Neuron (in vitro differentiated cells): Measurements from ENCODE around the gene PRDM15.

Source experiments
- H2AFZ ChIP-seq: one replicate; pipeline ENCODE4 v1.6.1; 2013; ENCODE audit warnings: low read depth, mild to moderate bottlenecking, inconsistent platforms, low read length, moderate library complexity
- H3K27me3 ChIP-seq: one replicate; pipeline ENCODE4 v1.6.1; 2013; ENCODE audit warnings: low read length; ENCODE audit not compliant: insufficient read depth
- H3K36me3 ChIP-seq: one replicate; pipeline ENCODE4 v1.6.1; 2013; ENCODE audit warnings: low read length; ENCODE audit not compliant: insufficient read depth
- H3K4me1 ChIP-seq: one replicate; pipeline ENCODE4 v1.6.1; 2013; ENCODE audit warnings: low read length; ENCODE audit not compliant: insufficient read depth
- H3K4me3 ChIP-seq: 2 replicates; pipeline ENCODE4 v1.5.1; 2013; ENCODE audit warnings: mild to moderate bottlenecking, low read length, moderate library complexity
- H3K9me3 ChIP-seq: one replicate; pipeline ENCODE4 v1.6.1; 2013; ENCODE audit warnings: low read length

The PRDM15 gene

DNA sequence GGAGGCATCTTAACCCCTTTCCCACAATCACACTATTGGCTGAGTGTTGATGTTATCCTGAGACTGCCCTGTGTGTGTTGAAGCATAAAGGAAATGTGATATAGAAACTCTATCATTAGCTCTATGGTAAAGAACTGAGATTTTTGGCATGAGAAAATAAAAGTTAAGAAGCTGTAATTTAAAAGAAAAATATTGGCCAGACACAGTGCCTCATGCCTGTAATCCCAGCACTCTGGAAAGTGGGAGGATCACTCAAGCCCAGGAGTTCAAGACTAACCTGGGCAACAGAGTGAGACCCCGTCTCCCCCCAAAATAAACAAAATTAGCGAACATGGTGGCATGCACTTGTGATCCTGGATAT lies 98.1 kb downstream of the PRDM15 start:
- Histone ChIP-seq H2AFZ (no peak overlapping the region), H3K4me1 (no peaks in the 10 kb centered on the region), H3K27me3 (no peaks in the 10 kb centered on the region), H3K4me3 (no peak overlapping the region), H3K9me3 (no peaks in the 10 kb centered on the region), H3K36me3 (no peaks in the 10 kb centered on the region)

DNA sequence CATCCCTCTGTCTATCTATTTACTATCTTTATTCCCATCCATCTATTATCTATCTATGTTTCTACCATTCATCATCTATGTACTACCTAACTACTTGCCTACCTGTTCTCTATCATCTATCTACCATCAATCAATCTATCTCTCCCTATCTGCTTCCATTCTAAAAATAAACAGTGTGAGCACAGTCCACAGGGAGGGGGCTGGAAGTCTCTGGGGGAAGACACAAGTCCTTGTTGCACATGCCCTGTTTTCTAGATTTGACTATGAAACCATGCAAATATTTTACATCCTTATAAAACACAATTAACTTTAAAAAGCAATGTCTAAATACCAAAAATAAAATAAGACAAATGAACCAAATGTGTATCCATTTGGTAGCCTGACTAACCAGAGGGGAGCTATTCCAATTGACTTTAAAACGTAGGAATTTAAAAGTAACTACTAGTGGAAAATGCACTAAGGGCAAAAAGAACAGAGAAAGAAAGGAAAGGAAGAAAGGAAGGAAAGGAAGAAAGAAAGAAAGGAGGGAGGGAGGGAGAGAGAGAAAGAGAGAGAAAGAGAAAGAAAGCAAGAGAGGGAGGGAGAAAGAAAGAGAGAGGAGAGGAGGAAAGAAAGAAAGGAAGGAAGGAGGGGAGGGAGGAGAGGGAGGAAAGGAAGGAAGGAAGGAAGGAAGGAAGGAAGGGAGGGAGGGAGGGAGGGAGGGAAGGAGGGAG lies 98.7 kb downstream of the PRDM15 start:
- Histone ChIP-seq H3K27me3 (peaks cover 3% of the 10 kb centered on the region), H3K4me3 (no peak overlapping the region), H3K36me3 (no peaks in the 10 kb centered on the region), H2AFZ (no peak overlapping the region), H3K4me1 (no peaks in the 10 kb centered on the region), H3K9me3 (no peaks in the 10 kb centered on the region)

- Histone ChIP-seq H3K9me3 (no peaks in the 10 kb centered on the region), H3K4me1 (no peaks in the 10 kb centered on the region), H3K36me3 (no peaks in the 10 kb centered on the region), H3K27me3 (peaks cover 11% of the 10 kb centered on the region), H2AFZ (no peak overlapping the region), H3K4me3 (no peak overlapping the region)
These were observed 99.5 kb downstream of the PRDM15 start for GRCh38 chr21:41779659-41780058.

GRCh38 chr21:41778930-41779600 lies 100.1 kb downstream of the PRDM15 start:
- H2AFZ ChIP-seq, result no peak overlapping the region
- H3K4me3 ChIP-seq, result no peak overlapping the region
- H3K27me3 ChIP-seq, result peaks cover 12% of the 10 kb centered on the region
- H3K9me3 ChIP-seq, result no peaks in the 10 kb centered on the region
- H3K4me1 ChIP-seq, result no peaks in the 10 kb centered on the region
- H3K36me3 ChIP-seq, result no peaks in the 10 kb centered on the region

DNA sequence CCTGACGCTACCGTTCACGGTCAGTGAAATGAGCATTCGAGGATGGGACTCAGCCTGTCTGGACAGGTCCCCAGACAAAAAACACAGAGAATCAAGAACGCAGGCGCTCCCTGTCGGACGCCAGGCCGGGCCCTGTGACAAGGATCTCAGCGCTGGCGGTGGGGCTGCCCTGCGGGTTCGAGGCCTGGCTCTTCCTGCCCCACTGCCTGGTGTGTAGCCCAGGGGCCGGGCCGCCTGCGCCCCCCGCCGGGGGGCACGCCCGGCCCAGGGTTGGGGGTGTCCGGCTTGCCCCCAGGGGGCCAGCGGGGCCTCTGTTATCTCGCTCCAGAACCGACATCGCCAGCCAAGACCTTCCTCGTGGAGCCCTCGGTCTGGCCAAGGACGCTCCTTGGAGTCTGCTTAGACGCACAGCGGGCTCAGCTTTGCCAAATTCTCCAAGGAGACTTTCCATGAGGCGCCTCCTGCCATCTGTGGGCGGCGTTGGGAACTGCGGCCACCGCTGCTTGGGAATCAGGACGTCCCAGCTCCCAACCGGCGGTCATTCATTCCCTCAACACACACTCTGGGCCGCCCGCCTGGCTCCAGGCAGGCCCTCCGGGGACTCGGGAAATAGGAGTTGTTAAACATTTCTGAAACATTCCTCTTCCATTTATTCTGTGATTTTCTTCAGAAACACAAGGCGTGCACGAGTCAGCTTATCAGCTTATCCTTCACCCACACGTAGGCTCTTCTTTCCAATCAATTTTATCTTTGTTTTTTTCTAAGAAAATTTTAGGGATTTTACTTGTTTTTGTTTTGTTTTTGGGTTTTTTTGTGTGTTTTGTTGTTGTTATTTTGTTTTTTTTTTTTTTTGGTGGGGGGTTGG lies 101.0 kb downstream of the PRDM15 start:
- Histone ChIP-seq H3K4me1 (no peaks in the 10 kb centered on the region), H3K4me3 (no peak overlapping the region), H3K27me3 (peaks cover 12% of the 10 kb centered on the region), H2AFZ (no peak overlapping the region), H3K9me3 (no peaks in the 10 kb centered on the region), H3K36me3 (no peaks in the 10 kb centered on the region)

DNA sequence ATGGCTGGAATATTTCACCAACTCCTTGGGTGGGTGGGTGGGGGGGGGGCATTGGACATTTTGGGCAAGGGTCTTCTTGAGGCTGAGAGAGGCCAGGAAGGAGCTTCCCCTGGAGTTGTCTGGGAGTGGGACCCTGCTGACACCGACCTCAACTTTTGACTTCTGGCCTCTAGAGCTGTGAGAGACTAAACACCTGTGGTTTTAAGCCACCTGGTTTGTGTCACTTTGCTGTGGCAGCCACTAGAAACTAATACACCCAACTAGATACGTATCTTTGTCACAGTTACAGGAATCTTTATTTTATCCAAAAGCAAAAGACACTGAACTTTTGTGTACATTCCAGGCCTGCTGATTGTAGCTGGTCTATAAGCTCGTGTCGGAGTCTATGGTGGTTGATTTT lies 102.4 kb downstream of the PRDM15 start:
- Histone ChIP-seq H3K4me1 (no peaks in the 10 kb centered on the region), H2AFZ (no peak overlapping the region), H3K36me3 (no peaks in the 10 kb centered on the region), H3K27me3 (peaks cover 17% of the 10 kb centered on the region), H3K4me3 (no peak overlapping the region), H3K9me3 (no peaks in the 10 kb centered on the region)

GRCh38 chr21:41775149-41775472 lies 104.0 kb downstream of the PRDM15 start:
- H3K27me3 ChIP-seq, result peaks cover 34% of the 10 kb centered on the region
- no peaks in the 10 kb centered on the region for H3K36me3 ChIP-seq
- no peaks in the 10 kb centered on the region for H3K4me1 ChIP-seq
- H2AFZ ChIP-seq, result no peak overlapping the region
- H3K9me3 ChIP-seq, result no peaks in the 10 kb centered on the region
- H3K4me3 ChIP-seq, result no peak overlapping the region

GRCh38 chr21:41774467-41775148 lies 104.5 kb downstream of the PRDM15 start:
- H3K4me1 ChIP-seq, result no peaks in the 10 kb centered on the region
- peaks cover 1% of the 10 kb centered on the region for H3K9me3 ChIP-seq
- H3K27me3 ChIP-seq, result peaks cover 39% of the 10 kb centered on the region
- no peak overlapping the region for H3K4me3 ChIP-seq
- H2AFZ ChIP-seq, result no peak overlapping the region
- H3K36me3 ChIP-seq, result no peaks in the 10 kb centered on the region

GRCh38 chr21:41772351-41773080 lies 106.6 kb downstream of the PRDM15 start:
- Histone ChIP-seq H3K4me1 (no peaks in the 10 kb centered on the region), H2AFZ (no peak overlapping the region), H3K27me3 (peaks cover 59% of the 10 kb centered on the region), H3K9me3 (peaks cover 3% of the 10 kb centered on the region), H3K4me3 (no peak overlapping the region), H3K36me3 (no peaks in the 10 kb centered on the region)

DNA sequence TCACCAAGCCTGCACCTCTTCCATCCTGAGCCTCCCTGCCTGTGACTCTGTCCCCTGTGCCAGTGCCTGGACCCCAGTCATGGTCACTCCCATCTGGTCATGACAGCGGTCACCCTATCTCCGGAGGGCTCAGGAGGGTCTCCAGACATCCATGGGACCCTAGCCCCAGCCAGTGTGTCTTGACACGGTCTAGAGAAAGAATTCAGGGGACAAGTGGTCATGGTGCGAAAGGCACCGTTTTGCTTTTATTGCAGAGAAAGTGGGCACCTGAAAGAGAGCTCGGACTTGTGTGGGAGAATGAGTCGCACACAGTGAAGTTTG lies 107.6 kb downstream of the PRDM15 start:
- H3K4me3 ChIP-seq, result no peak overlapping the region
- H2AFZ ChIP-seq, result no peak overlapping the region
- peaks cover 68% of the 10 kb centered on the region for H3K27me3 ChIP-seq
- H3K9me3 ChIP-seq, result peaks cover 3% of the 10 kb centered on the region
- H3K36me3 ChIP-seq, result no peaks in the 10 kb centered on the region
- no peaks in the 10 kb centered on the region for H3K4me1 ChIP-seq

GRCh38 chr21:41770901-41771624 lies 108.1 kb downstream of the PRDM15 start:
- Histone ChIP-seq H3K4me1 (no peaks in the 10 kb centered on the region), H3K4me3 (no peak overlapping the region), H2AFZ (no peak overlapping the region), H3K36me3 (no peaks in the 10 kb centered on the region), H3K27me3 (peaks cover 73% of the 10 kb centered on the region), H3K9me3 (peaks cover 3% of the 10 kb centered on the region)

DNA sequence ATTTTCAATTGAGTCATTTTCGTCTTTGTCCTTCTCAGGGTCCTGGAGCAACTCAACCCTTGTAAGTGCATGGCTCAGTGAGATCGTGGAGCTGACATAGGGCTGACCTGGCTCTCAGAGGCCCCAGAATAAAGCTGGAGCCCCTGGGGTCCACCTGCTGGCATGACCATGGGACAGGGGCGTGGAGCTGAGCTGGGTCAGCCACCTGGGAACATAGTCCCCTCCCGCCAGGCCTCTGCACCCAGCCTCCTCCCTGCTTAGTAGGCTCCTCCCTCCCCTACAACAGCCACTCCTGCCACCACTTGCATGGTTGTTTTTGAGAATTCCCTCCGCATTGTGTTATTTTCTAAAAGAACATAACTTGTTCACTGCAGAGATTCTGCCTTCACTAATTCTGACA lies 109.2 kb downstream of the PRDM15 start:
- Histone ChIP-seq H3K9me3 (peaks cover 11% of the 10 kb centered on the region), H2AFZ (no peak overlapping the region), H3K27me3 (peaks cover 76% of the 10 kb centered on the region), H3K4me1 (no peaks in the 10 kb centered on the region), H3K36me3 (no peaks in the 10 kb centered on the region), H3K4me3 (no peak overlapping the region)
